HL-60 (cell line): ENCODE results near the gene PIAS4.
A peak's percentile ranks its signal among the peaks of the same experiment; 100 is the strongest.

Experiments used
- DNase-seq, 2 experiments: peaks; one replicate each; pipeline ENCODE4 v3.0.0-alpha.2; 2010 to 2020; ENCODE audit warnings: low read depth in 1 of 2, low spot score in 1 of 2
- H3K27ac ChIP-seq: fragments of 250-450 bp; sonication (Bioruptor Pico); replicated peaks from 2 replicates; pipeline ENCODE4 v1.5.1; 2020; ENCODE audit warnings: mild to moderate bottlenecking, moderate library complexity
- H3K27me3 ChIP-seq: fragments of 250-450 bp; sonication (Bioruptor Pico); 2 replicates; pipeline ENCODE4 v1.5.1; 2021; ENCODE audit warnings: mild to moderate bottlenecking, moderate library complexity; ENCODE audit not compliant: insufficient read depth, poor library complexity, severe bottlenecking
- H3K4me3 ChIP-seq: replicated peaks from 2 replicates; pipeline ENCODE4 v1.5.1; 2011; ENCODE audit warnings: mild to moderate bottlenecking, control low read depth, low read length; ENCODE audit not compliant: insufficient read depth
- CTCF ChIP-seq: IDR thresholded peaks from one replicate; pipeline ENCODE4 v1.5.1; 2011; ENCODE audit warnings: low read length, control low read depth, inconsistent platforms; ENCODE audit not compliant: insufficient read depth
- GABPA ChIP-seq: IDR thresholded peaks from 2 replicates; pipeline ENCODE4 v1.6.1; 2012; ENCODE audit warnings: low read depth
- POLR2AphosphoS5 ChIP-seq: IDR thresholded peaks from 2 replicates; pipeline ENCODE4 v1.6.1; 2012; ENCODE audit warnings: low read depth
- REST ChIP-seq: IDR thresholded peaks from 2 replicates; pipeline ENCODE4 v1.6.1; 2012; ENCODE audit warnings: low read depth; ENCODE audit not compliant: insufficient replicate concordance
- SPI1 ChIP-seq: IDR thresholded peaks from 2 replicates; pipeline ENCODE4 v1.6.1; 2012; ENCODE audit warnings: low read depth, mild to moderate bottlenecking, borderline replicate concordance

PIAS4 gene

GRCh38 chr19:4038661-4039423, 31.3 kb downstream of the PIAS4 start:
- TF ChIP-seq POLR2AphosphoS5, result 0 out of 2 replicates have a peak, but pooled peaks have one; percentile 8
- no peak for TF ChIP-seq CTCF
- no peak overlapping the region for H3K4me3 ChIP-seq
- H3K27ac ChIP-seq, result no peak overlapping the region
- DNase-seq, result no peak
- H3K27me3 ChIP-seq, result no peaks in the 10 kb centered on the region

GRCh38 chr19:4042064-4042730, 34.7 kb downstream of the PIAS4 start:
- Histone ChIP-seq H3K27me3 (no peaks in the 10 kb centered on the region), H3K27ac (no peak overlapping the region), H3K4me3 (no peak overlapping the region)
- no peak for DNase-seq
- TF ChIP-seq REST (no peak), CTCF (no peak), SPI1 (no peak), POLR2AphosphoS5 (no peak; the same call in 1 of the 2 replicates), GABPA (no peak)

GRCh38 chr19:4042731-4043082, 35.2 kb downstream of the PIAS4 start:
- no peak overlapping the region for H3K4me3 ChIP-seq
- no peak overlapping the region for H3K27ac ChIP-seq
- no peak for DNase-seq
- H3K27me3 ChIP-seq, result no peaks in the 10 kb centered on the region
- TF ChIP-seq GABPA, result no peak
- no peak for TF ChIP-seq SPI1
- TF ChIP-seq POLR2AphosphoS5, result no peak
- no peak for TF ChIP-seq CTCF
- TF ChIP-seq REST, result no peak

GRCh38 chr19:4043401-4043800, 35.9 kb downstream of the PIAS4 start:
- no peak for DNase-seq
- Histone ChIP-seq H3K27me3 (no peaks in the 10 kb centered on the region), H3K4me3 (no peak overlapping the region), H3K27ac (no peak overlapping the region)
- TF ChIP-seq REST (no peak), CTCF (no peak), POLR2AphosphoS5 (no peak), SPI1 (no peak), GABPA (no peak)
